ENCODE data around the gene SH3PXD2A. TPM values are rescaled to one million over a fixed set of nuclear protein-coding genes. Genes with fewer than 3 reads are reported as not detected.

SH3PXD2A gene
- total RNA-seq, 2 experiments from 2014 or later = 6.9 to 7.0 TPM

GRCh38 chr10:103793429-103793828 lies 61.9 kb downstream of the SH3PXD2A start:
- Histone ChIP-seq H3K27me3 (ENCODE audit: control insufficient read depth in 1 of 2, insufficient read depth in 2 of 2, low read length in 2 of 2) (no peaks in the 10 kb centered on the region), H3K4me1 (ENCODE audit: insufficient read depth, low read length) (peaks cover 11% of the 10 kb centered on the region), H3K27ac (ENCODE audit: low read depth in 1 of 2, low read length in 2 of 2) (no peak overlapping the region), H3K36me3 (ENCODE audit: insufficient read depth, low read length) (no peaks in the 10 kb centered on the region), H3K9me3 (ENCODE audit: control insufficient read depth in 1 of 2, insufficient read depth in 1 of 2, low read length in 2 of 2) (no peaks in the 10 kb centered on the region), H3K4me3 (ENCODE audit: low read length) (no peak overlapping the region)
- Mint-ChIP-seq H3K36me3 (ENCODE audit: low read depth) (no peaks in the 10 kb centered on the region), H3K9me3 (no peaks in the 10 kb centered on the region), H3K27me3 (no peaks in the 10 kb centered on the region), H3K27ac (no peak overlapping the region), H3K4me1 (ENCODE audit: low read depth) (peaks cover 8% of the 10 kb centered on the region), H3K4me3 (no peak overlapping the region)
- ChIA-PET CTCF (no interaction called here), POLR2A (no interaction called here)
- ATAC-seq (ENCODE audit: poor library complexity) (no peak), DNase-seq (no peak)
- TF ChIP-seq, protein P1, sequence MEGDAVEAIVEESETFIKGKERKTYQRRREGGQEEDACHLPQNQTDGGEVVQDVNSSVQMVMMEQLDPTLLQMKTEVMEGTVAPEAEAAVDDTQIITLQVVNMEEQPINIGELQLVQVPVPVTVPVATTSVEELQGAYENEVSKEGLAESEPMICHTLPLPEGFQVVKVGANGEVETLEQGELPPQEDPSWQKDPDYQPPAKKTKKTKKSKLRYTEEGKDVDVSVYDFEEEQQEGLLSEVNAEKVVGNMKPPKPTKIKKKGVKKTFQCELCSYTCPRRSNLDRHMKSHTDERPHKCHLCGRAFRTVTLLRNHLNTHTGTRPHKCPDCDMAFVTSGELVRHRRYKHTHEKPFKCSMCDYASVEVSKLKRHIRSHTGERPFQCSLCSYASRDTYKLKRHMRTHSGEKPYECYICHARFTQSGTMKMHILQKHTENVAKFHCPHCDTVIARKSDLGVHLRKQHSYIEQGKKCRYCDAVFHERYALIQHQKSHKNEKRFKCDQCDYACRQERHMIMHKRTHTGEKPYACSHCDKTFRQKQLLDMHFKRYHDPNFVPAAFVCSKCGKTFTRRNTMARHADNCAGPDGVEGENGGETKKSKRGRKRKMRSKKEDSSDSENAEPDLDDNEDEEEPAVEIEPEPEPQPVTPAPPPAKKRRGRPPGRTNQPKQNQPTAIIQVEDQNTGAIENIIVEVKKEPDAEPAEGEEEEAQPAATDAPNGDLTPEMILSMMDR (IDR thresholded peaks at IDR 0.05) = no peak
- intact Hi-C loops (cut with DNase I, micrococcal nuclease) = loop anchor here in 1 of 2 experiments (5.0 kb wide), 1 partner anchor 51 kb away; no protein-coding TSS in a partner anchor

- intact Hi-C loops (cut with DNase I, micrococcal nuclease) = loop anchor here in 1 of 2 experiments (5.0 kb wide), 1 partner anchor 50 kb away; no protein-coding TSS in a partner anchor
- Mint-ChIP-seq H3K9me3 (no peaks in the 10 kb centered on the region), H3K36me3 (ENCODE audit: low read depth) (no peaks in the 10 kb centered on the region), H3K27me3 (no peaks in the 10 kb centered on the region), H3K4me3 (no peak overlapping the region), H3K27ac (no peak overlapping the region), H3K4me1 (ENCODE audit: low read depth) (peaks cover 8% of the 10 kb centered on the region)
- DNase-seq (no peak), ATAC-seq (ENCODE audit: poor library complexity) (no peak)
- Histone ChIP-seq H3K4me3 (ENCODE audit: low read length) (no peak overlapping the region), H3K4me1 (ENCODE audit: insufficient read depth, low read length) (peaks cover 11% of the 10 kb centered on the region), H3K9me3 (ENCODE audit: control insufficient read depth in 1 of 2, insufficient read depth in 1 of 2, low read length in 2 of 2) (no peaks in the 10 kb centered on the region), H3K36me3 (ENCODE audit: insufficient read depth, low read length) (no peaks in the 10 kb centered on the region), H3K27me3 (ENCODE audit: control insufficient read depth in 1 of 2, insufficient read depth in 2 of 2, low read length in 2 of 2) (no peaks in the 10 kb centered on the region), H3K27ac (ENCODE audit: low read depth in 1 of 2, low read length in 2 of 2) (no peak overlapping the region)
- CTCF ChIA-PET = no interaction called here
- POLR2A ChIA-PET = no interaction called here
- TF ChIP-seq, protein P1 (IDR thresholded peaks at IDR 0.05) = no peak
Observed at GRCh38 chr10:103792547-103792946, 62.8 kb downstream of the SH3PXD2A start.

- H3K27ac ChIP-seq (ENCODE audit: low read depth in 1 of 2, low read length in 2 of 2) = no peak overlapping the region
- ATAC-seq (ENCODE audit: poor library complexity) = no peak
- Mint-ChIP-seq H3K4me1 (ENCODE audit: low read depth) (peaks cover 8% of the 10 kb centered on the region), H3K27ac (no peak overlapping the region), H3K27me3 (no peaks in the 10 kb centered on the region), H3K9me3 (no peaks in the 10 kb centered on the region), H3K36me3 (ENCODE audit: low read depth) (no peaks in the 10 kb centered on the region), H3K4me3 (no peak overlapping the region)
- no peaks in the 10 kb centered on the region for H3K9me3 ChIP-seq (ENCODE audit: control insufficient read depth in 1 of 2, insufficient read depth in 1 of 2, low read length in 2 of 2)
- no peaks in the 10 kb centered on the region for H3K36me3 ChIP-seq (ENCODE audit: insufficient read depth, low read length)
- TF ChIP-seq, protein P1 (IDR thresholded peaks at IDR 0.05) = no peak
- no peaks in the 10 kb centered on the region for H3K27me3 ChIP-seq (ENCODE audit: control insufficient read depth in 1 of 2, insufficient read depth in 2 of 2, low read length in 2 of 2)
- no peak overlapping the region for H3K4me3 ChIP-seq (ENCODE audit: low read length)
- CTCF ChIA-PET = no interaction called here
- intact Hi-C loops (cut with DNase I, micrococcal nuclease) = loop anchor here in 1 of 2 experiments (5.0 kb wide), 1 partner anchor 50 kb away; no protein-coding TSS in a partner anchor
- DNase-seq = no peak
- peaks cover 11% of the 10 kb centered on the region for H3K4me1 ChIP-seq (ENCODE audit: insufficient read depth, low read length)
- POLR2A ChIA-PET = no interaction called here
Observed at GRCh38 chr10:103791858-103792257, 63.5 kb downstream of the SH3PXD2A start.
